HL-60 (cell line): ENCODE measurements around the gene CNTNAP5.

Experiments
- CTCF ChIP-seq: IDR thresholded peaks from one replicate; pipeline ENCODE4 v1.5.1; 2011; ENCODE audit warnings: low read length, control low read depth, inconsistent platforms; ENCODE audit not compliant: insufficient read depth
- GABPA ChIP-seq: IDR thresholded peaks from 2 replicates; pipeline ENCODE4 v1.6.1; 2012; ENCODE audit warnings: low read depth
- POLR2AphosphoS5 ChIP-seq: IDR thresholded peaks from 2 replicates; pipeline ENCODE4 v1.6.1; 2012; ENCODE audit warnings: low read depth
- REST ChIP-seq: IDR thresholded peaks from 2 replicates; pipeline ENCODE4 v1.6.1; 2012; ENCODE audit warnings: low read depth; ENCODE audit not compliant: insufficient replicate concordance
- SPI1 ChIP-seq: IDR thresholded peaks from 2 replicates; pipeline ENCODE4 v1.6.1; 2012; ENCODE audit warnings: low read depth, mild to moderate bottlenecking, borderline replicate concordance

GRCh38 chr2:124652099-124652498 is 627.0 kb downstream of the CNTNAP5 start:
- TF ChIP-seq CTCF (no peak), GABPA (no peak), REST (no peak), POLR2AphosphoS5 (no peak), SPI1 (no peak)
